A549 treated with dexamethasone at 1 μM for 4 hours (cell line): ENCODE measurements around the gene CDY1B. TPM values are rescaled to one million over a fixed set of nuclear protein-coding genes. Genes with fewer than 3 reads are reported as not detected.

Experiments used
- total RNA-seq: library from RNA; stranded (reverse); fragments of 200-300 nt; extraction: Qiagen RNA extraction; gene quantifications from 5 replicates; pipeline ENCODE4 v1.2.3, GENCODE V29; 2022

Gene CDY1B
- not detected in 5 replicates for total RNA-seq

GRCh38 chrY:24047919-24048318 lies at the start of gene CDY1B:
CDY1B (minus strand) TSS chrY:24048019; CDS start chrY:24047688, 331 bp downstream.

